Upper lobe of left lung (tissue), 6 donors: ENCODE results near the gene DDX31. TPM values are rescaled to one million over a fixed set of nuclear protein-coding genes. Genes with fewer than 3 reads are reported as not detected.

Experiments
- ATAC-seq, 2 donors: fragments of 200-7000 bp; cut with Tn5 transposase; one replicate each; pipeline ENCODE4 v1.9.1; 2022; ENCODE audit warnings: mild to moderate bottlenecking in 2 of 2, moderate library complexity in 2 of 2; ENCODE audit not compliant: low FRiP score in 2 of 2
- DNase-seq, 2 donors: peaks; one replicate each; pipeline ENCODE4 v3.0.0-alpha.2; 2019 to 2020
- H3K27ac ChIP-seq, 4 donors: fragments of 200-600 bp; sonication (generic); one replicate each; pipeline ENCODE4 v1.5.1; 2016 to 2019
- H3K27me3 ChIP-seq, 4 donors: fragments of 200-600 bp; sonication (generic); one replicate each; pipeline ENCODE4 v1.5.1; 2017 to 2019
- H3K36me3 ChIP-seq, 4 donors: fragments of 200-600 bp; sonication (generic); one replicate each; pipeline ENCODE4 v1.5.1; 2016 to 2019
- H3K4me1 ChIP-seq, 4 donors: fragments of 200-600 bp; sonication (generic); one replicate each; pipeline ENCODE4 v1.5.1; 2018 to 2019
- H3K4me3 ChIP-seq, 4 donors: fragments of 200-600 bp; sonication (generic); one replicate each; pipeline ENCODE4 v1.5.1; 2017 to 2019; ENCODE audit warnings: mild to moderate bottlenecking in 2 of 4, moderate library complexity in 1 of 4
- H3K9me3 ChIP-seq, 4 donors: fragments of 200-600 bp; sonication (generic); one replicate each; pipeline ENCODE4 v1.5.1; 2018 to 2019
- EP300 ChIP-seq, 4 donors: sonication (generic); formaldehyde crosslinking; IDR thresholded peaks; one replicate each; pipeline ENCODE4 v1.5.1; 2017; ENCODE audit warnings: antibody characterized with exemption in 4 of 4, control low read depth in 2 of 4
- POLR2A ChIP-seq, 4 donors: fragments of 450-650 bp; IDR thresholded peaks; one replicate each; pipeline ENCODE4 v1.5.1; 2016 to 2017; ENCODE audit warnings: antibody characterized with exemption in 4 of 4, mild to moderate bottlenecking in 2 of 4
- POLR2AphosphoS5 ChIP-seq, 2 donors: sonication (generic); formaldehyde crosslinking; IDR thresholded peaks; one replicate each; pipeline ENCODE4 v1.5.1; 2017; ENCODE audit warnings: antibody characterized with exemption in 2 of 2
- WGBS, 2 donors: methylation state at CpG; one replicate each; pipeline ENCODE4 v1.1.5; 2017 to 2018; 5-methylcytosine and 5-hydroxymethylcytosine counted together
- total RNA-seq, 6 donors: library from RNA; depleted of rRNA in 4 of 6; stranded (reverse); fragments of >200 nt in 4 of 6; gene quantifications; one replicate each; pipeline versions ENCODE4 v1.1.0 to v1.2.1, GENCODE V29; 2016 to 2021
- TF ChIP-seq, protein P1 (sequence below), 6 experiments: fragments of 450-650 bp in 4 of 6; fragments of 200-600 bp in 2 of 6; sonication (generic) in 2 of 6; IDR thresholded peaks; one replicate each; pipeline ENCODE4 v1.5.1; 2016 to 2019; ENCODE audit warnings: antibody characterized with exemption in 6 of 6
- donor health status: DM: no; HTN: no; CAD: no; lungs with moderate emphysema.
- donor health status: DM: no; HTN: yes; CAD: no; lungs with severe emphysema.

Gene DDX31
- total RNA-seq, 6 donors from 2014 or later, result 13.5 to 22.1 (median 18.8) TPM

DNA sequence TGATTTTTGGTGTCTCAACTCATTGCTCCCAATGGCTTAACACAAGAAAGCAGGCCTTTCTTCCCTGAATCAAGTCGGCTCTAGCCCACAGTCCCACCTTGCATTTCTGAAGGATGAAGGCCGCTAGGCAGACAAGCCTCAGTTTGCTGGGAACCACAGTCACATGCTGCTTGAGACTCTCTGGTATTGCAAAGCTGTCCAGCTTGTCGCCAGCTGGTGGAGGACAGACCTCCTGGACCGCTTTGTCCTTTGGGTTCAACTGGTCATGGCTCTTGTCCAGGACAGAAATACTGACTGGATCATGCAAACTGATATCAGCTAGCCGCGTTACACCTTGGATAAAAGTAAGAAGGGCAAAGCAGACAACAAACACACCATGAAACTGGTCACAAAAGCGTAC, 23.1 kb downstream of the DDX31 start:
- TF ChIP-seq POLR2A (IDR thresholded peaks at IDR 0.05) (no peak), EP300 (IDR thresholded peaks at IDR 0.05) (no peak), POLR2AphosphoS5 (IDR thresholded peaks at IDR 0.05) (no peak)
- TF ChIP-seq, protein P1, sequence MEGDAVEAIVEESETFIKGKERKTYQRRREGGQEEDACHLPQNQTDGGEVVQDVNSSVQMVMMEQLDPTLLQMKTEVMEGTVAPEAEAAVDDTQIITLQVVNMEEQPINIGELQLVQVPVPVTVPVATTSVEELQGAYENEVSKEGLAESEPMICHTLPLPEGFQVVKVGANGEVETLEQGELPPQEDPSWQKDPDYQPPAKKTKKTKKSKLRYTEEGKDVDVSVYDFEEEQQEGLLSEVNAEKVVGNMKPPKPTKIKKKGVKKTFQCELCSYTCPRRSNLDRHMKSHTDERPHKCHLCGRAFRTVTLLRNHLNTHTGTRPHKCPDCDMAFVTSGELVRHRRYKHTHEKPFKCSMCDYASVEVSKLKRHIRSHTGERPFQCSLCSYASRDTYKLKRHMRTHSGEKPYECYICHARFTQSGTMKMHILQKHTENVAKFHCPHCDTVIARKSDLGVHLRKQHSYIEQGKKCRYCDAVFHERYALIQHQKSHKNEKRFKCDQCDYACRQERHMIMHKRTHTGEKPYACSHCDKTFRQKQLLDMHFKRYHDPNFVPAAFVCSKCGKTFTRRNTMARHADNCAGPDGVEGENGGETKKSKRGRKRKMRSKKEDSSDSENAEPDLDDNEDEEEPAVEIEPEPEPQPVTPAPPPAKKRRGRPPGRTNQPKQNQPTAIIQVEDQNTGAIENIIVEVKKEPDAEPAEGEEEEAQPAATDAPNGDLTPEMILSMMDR (IDR thresholded peaks at IDR 0.05), result no peak
- no peak overlapping the region for H3K27ac ChIP-seq
- no peak for DNase-seq
- no peaks in the 10 kb centered on the region for H3K9me3 ChIP-seq
- H3K27me3 ChIP-seq, result no peaks in the 10 kb centered on the region
- no peak for ATAC-seq
- H3K4me1 ChIP-seq, result no peaks in the 10 kb centered on the region
- peaks cover 38 to 88% (median 49%) of the 10 kb centered on the region in 4 donors for H3K36me3 ChIP-seq
- 92 to 96% methylated on average over 7 of the region's 7 CpGs for WGBS, 2 donors
- H3K4me3 ChIP-seq, result no peak overlapping the region

DNA sequence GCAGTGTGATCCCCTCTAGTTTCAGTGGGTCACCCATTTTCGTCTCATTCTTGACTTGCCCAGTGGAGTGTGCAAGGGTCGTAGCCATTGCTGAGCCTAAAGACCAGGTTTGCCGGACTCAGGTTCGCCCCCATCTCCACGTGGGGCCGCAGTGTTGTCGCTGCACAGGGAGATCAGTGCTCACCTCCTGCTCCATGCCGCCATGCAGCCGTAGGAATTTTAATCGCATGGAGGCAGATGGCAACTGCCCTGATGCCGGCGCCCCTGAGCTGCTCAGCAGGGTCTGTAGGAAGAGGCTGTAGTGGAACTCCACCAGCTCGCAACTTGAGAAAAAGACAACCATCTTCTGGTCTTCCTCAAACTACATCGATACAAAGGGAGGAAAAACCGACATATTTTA, 24.1 kb downstream of the DDX31 start:
- ATAC-seq, result no peak
- H3K36me3 ChIP-seq, result peaks cover 38 to 94% (median 59%) of the 10 kb centered on the region in 4 donors
- no peaks in the 10 kb centered on the region for H3K4me1 ChIP-seq
- H3K27ac ChIP-seq, result no peak overlapping the region
- H3K9me3 ChIP-seq, result no peaks in the 10 kb centered on the region
- no peaks in the 10 kb centered on the region for H3K27me3 ChIP-seq
- TF ChIP-seq POLR2A (IDR thresholded peaks at IDR 0.05), result no peak
- TF ChIP-seq, protein P1 (IDR thresholded peaks at IDR 0.05), result no peak
- no peak for TF ChIP-seq POLR2AphosphoS5 (IDR thresholded peaks at IDR 0.05)
- no peak for TF ChIP-seq EP300 (IDR thresholded peaks at IDR 0.05)
- no peak overlapping the region for H3K4me3 ChIP-seq
- 91 to 96% methylated on average over 11 to 15 of the region's 15 CpGs for WGBS, 2 donors
- DNase-seq, result peak in 1 of 2 donors; percentile 33

DNA sequence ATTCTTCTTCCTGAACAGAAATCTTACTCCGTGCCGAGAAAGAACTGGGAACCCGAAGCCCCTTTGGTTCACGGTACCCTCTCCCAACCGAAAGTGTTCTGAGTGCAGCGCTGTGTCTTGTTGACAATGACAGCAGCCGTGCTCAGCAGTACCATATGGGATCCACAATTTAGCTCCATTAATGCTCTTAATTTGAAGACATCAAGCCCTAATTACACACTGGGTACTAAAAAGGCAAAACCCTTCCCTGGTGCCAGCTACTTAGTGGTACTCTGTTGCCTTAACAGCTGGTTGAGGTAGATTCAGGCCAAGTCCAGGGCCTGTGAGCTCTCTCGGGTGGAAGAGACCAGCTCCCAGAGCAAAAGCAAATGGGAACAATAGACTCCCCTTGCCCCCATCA, 24.5 kb downstream of the DDX31 start:
- TF ChIP-seq EP300 (IDR thresholded peaks at IDR 0.05) (no peak), POLR2AphosphoS5 (IDR thresholded peaks at IDR 0.05) (no peak), POLR2A (IDR thresholded peaks at IDR 0.05) (no peak)
- TF ChIP-seq, protein P1 (IDR thresholded peaks at IDR 0.05), result no peak
- Histone ChIP-seq H3K9me3 (no peaks in the 10 kb centered on the region), H3K27ac (no peak overlapping the region), H3K36me3 (peaks cover 38 to 95% (median 59%) of the 10 kb centered on the region in 4 donors), H3K4me3 (no peak overlapping the region), H3K27me3 (no peaks in the 10 kb centered on the region), H3K4me1 (no peaks in the 10 kb centered on the region)
- DNase-seq, result no peak
- ATAC-seq, result no peak
- 98 to 99% methylated on average over 8 of the region's 8 CpGs for WGBS, 2 donors

DNA sequence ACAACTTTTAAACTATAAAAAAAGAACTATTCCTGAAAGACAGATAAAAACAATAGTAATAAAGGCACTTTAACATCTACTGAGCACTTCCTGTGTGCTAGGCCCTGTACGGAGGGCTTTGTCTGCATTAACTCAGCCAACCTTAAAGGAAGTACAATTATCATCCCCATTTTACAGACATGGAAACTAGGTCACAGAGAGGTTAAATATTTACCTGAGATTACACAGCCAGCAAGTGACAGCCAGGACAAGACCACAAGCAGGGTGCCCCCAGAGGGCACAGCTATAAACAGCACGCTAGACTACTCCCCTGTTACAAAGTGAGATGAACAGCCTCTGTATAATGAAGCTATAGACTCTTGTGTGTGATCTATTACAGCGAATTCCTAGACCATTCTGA, 25.5 kb downstream of the DDX31 start:
- Histone ChIP-seq H3K4me3 (no peak overlapping the region), H3K27ac (no peak overlapping the region), H3K27me3 (no peaks in the 10 kb centered on the region), H3K36me3 (peaks cover 38 to 92% (median 57%) of the 10 kb centered on the region in 4 donors), H3K9me3 (no peaks in the 10 kb centered on the region), H3K4me1 (no peaks in the 10 kb centered on the region)
- no peak for TF ChIP-seq POLR2AphosphoS5 (IDR thresholded peaks at IDR 0.05)
- TF ChIP-seq, protein P1 (IDR thresholded peaks at IDR 0.05), result no peak
- TF ChIP-seq POLR2A (IDR thresholded peaks at IDR 0.05), result no peak
- TF ChIP-seq EP300 (IDR thresholded peaks at IDR 0.05), result no peak
- 92 to 94% methylated on average over 3 of the region's 3 CpGs for WGBS, 2 donors
- ATAC-seq (no peak), DNase-seq (no peak)

DNA sequence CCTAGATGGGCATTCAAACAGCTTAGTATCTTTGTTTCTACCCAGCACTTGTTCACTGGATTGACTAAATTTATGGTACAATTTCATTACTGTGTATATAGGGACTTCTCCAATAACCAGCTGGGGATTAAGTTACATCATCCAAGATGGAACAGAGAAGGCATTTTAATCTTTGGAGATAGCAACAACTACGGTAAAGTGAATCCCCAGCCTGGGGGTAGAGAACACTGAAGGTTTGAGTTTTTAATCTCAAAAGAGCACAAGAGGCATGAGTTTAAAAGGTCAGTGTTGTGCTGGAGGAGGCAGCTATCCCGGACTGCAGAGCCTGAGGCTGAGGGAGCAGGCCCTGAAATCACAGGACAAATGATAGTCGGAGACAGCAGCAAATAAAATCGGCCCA, 28.6 kb downstream of the DDX31 start:
- Histone ChIP-seq H3K27me3 (no peaks in the 10 kb centered on the region), H3K9me3 (no peaks in the 10 kb centered on the region), H3K27ac (no peak overlapping the region), H3K36me3 (peaks cover 27 to 89% (median 54%) of the 10 kb centered on the region in 4 donors), H3K4me1 (no peaks in the 10 kb centered on the region), H3K4me3 (no peak overlapping the region)
- no peak for DNase-seq
- WGBS, 2 donors, result 92% methylated on average over 4 of the region's 4 CpGs
- TF ChIP-seq EP300 (IDR thresholded peaks at IDR 0.05) (no peak), POLR2AphosphoS5 (IDR thresholded peaks at IDR 0.05) (no peak), POLR2A (IDR thresholded peaks at IDR 0.05) (no peak)
- TF ChIP-seq, protein P1 (IDR thresholded peaks at IDR 0.05), result no peak
- ATAC-seq, result no peak
